ENCODE results near the gene FAM78A.

- TF ChIP-seq, protein P1, sequence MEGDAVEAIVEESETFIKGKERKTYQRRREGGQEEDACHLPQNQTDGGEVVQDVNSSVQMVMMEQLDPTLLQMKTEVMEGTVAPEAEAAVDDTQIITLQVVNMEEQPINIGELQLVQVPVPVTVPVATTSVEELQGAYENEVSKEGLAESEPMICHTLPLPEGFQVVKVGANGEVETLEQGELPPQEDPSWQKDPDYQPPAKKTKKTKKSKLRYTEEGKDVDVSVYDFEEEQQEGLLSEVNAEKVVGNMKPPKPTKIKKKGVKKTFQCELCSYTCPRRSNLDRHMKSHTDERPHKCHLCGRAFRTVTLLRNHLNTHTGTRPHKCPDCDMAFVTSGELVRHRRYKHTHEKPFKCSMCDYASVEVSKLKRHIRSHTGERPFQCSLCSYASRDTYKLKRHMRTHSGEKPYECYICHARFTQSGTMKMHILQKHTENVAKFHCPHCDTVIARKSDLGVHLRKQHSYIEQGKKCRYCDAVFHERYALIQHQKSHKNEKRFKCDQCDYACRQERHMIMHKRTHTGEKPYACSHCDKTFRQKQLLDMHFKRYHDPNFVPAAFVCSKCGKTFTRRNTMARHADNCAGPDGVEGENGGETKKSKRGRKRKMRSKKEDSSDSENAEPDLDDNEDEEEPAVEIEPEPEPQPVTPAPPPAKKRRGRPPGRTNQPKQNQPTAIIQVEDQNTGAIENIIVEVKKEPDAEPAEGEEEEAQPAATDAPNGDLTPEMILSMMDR (conservative IDR thresholded peaks at IDR 0.05) = no peak
- no peak for TF ChIP-seq ZFX (IDR thresholded peaks at IDR 0.05)
Measured at GRCh38 chr9:131263701-131264100, 12.6 kb downstream of the FAM78A start.
